ENCODE results near the gene CHGA. TPM values are rescaled to one million over a fixed set of nuclear protein-coding genes. Genes with fewer than 3 reads are reported as not detected.

CHGA gene
- total and polyA plus RNA-seq, 2 experiments from 2014 or later: 40.5 to 61.3 TPM

DNA sequence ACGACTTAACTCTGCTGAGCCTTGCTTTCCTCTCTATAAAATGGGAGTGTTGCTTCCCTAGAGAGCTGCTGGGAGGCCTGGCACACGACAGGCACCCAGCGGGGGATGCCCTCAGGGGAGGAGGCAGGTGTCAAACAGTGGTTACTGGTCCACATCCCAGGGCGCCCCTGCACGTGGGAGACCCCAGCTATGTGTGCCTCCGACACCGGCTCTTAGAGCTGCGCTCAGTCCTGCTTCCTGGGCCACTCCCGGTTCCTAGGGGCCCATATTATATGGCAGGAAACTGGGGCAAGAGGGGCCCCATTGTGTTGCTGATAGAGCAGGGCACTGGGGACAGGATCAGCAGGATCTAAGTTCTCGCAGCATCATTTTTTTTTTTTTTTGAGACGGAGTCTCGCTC is 47.3 kb downstream of the CHGA start:
- H2AFZ ChIP-seq: no peak overlapping the region
- H4K20me1 ChIP-seq (ENCODE audit: insufficient read depth, poor library complexity, severe bottlenecking): no peaks in the 10 kb centered on the region
- H3K79me2 ChIP-seq: peaks cover 31% of the 10 kb centered on the region
- no peaks in the 10 kb centered on the region for H3K27me3 ChIP-seq
- no peaks in the 10 kb centered on the region for H3K9me3 ChIP-seq (ENCODE audit: low read depth)
- H3K4me1 ChIP-seq (ENCODE audit: insufficient read depth): peaks cover 7% of the 10 kb centered on the region
- DNase-seq (ENCODE audit: low spot score): no peak
- H3K9me2 ChIP-seq (replicated peaks; ENCODE audit: insufficient read depth): no peaks in the 10 kb centered on the region
- no peaks in the 10 kb centered on the region for H3K36me3 ChIP-seq (replicated peaks; ENCODE audit: insufficient read depth, low read depth)
- H3K4me3 ChIP-seq: no peak overlapping the region
- 83% methylated on average over 12 of the region's 12 CpGs for WGBS (ENCODE audit: low lambda C conversion rate, missing lambda C conversion rate)
- no peak overlapping the region for H3K27ac ChIP-seq
- H3K4me2 ChIP-seq: no peak overlapping the region
- TF ChIP-seq, protein P1, sequence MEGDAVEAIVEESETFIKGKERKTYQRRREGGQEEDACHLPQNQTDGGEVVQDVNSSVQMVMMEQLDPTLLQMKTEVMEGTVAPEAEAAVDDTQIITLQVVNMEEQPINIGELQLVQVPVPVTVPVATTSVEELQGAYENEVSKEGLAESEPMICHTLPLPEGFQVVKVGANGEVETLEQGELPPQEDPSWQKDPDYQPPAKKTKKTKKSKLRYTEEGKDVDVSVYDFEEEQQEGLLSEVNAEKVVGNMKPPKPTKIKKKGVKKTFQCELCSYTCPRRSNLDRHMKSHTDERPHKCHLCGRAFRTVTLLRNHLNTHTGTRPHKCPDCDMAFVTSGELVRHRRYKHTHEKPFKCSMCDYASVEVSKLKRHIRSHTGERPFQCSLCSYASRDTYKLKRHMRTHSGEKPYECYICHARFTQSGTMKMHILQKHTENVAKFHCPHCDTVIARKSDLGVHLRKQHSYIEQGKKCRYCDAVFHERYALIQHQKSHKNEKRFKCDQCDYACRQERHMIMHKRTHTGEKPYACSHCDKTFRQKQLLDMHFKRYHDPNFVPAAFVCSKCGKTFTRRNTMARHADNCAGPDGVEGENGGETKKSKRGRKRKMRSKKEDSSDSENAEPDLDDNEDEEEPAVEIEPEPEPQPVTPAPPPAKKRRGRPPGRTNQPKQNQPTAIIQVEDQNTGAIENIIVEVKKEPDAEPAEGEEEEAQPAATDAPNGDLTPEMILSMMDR (IDR thresholded peaks at IDR 0.05; ENCODE audit: poor library complexity): no peak
- TF ChIP-seq EZH2 (IDR thresholded peaks at IDR 0.05; ENCODE audit: borderline replicate concordance) (no peak), EZH2phosphoT487 (IDR thresholded peaks at IDR 0.05; ENCODE audit: low read depth, severe bottlenecking, unreplicated experiment) (no peak)

- Histone ChIP-seq H4K20me1 (ENCODE audit: insufficient read depth, poor library complexity, severe bottlenecking) (no peaks in the 10 kb centered on the region), H3K79me2 (peaks cover 17% of the 10 kb centered on the region), H3K4me3 (no peak overlapping the region), H3K9me2 (replicated peaks; ENCODE audit: insufficient read depth) (no peaks in the 10 kb centered on the region), H3K9me3 (ENCODE audit: low read depth) (no peaks in the 10 kb centered on the region), H3K4me2 (no peak overlapping the region), H3K4me1 (ENCODE audit: insufficient read depth) (peaks cover 7% of the 10 kb centered on the region), H3K27ac (no peak overlapping the region), H3K36me3 (replicated peaks; ENCODE audit: insufficient read depth, low read depth) (no peaks in the 10 kb centered on the region), H3K27me3 (no peaks in the 10 kb centered on the region), H2AFZ (no peak overlapping the region)
- TF ChIP-seq, protein P1 (IDR thresholded peaks at IDR 0.05; ENCODE audit: poor library complexity): no peak
- TF ChIP-seq EZH2phosphoT487 (IDR thresholded peaks at IDR 0.05; ENCODE audit: low read depth, severe bottlenecking, unreplicated experiment): no peak
- no peak for TF ChIP-seq EZH2 (IDR thresholded peaks at IDR 0.05; ENCODE audit: borderline replicate concordance)
- WGBS (ENCODE audit: low lambda C conversion rate, missing lambda C conversion rate): 94% methylated on average over 16 of the region's 16 CpGs
- DNase-seq (ENCODE audit: low spot score): no peak
Measured at GRCh38 chr14:92971601-92972180, 48.7 kb downstream of the CHGA start.

DNA sequence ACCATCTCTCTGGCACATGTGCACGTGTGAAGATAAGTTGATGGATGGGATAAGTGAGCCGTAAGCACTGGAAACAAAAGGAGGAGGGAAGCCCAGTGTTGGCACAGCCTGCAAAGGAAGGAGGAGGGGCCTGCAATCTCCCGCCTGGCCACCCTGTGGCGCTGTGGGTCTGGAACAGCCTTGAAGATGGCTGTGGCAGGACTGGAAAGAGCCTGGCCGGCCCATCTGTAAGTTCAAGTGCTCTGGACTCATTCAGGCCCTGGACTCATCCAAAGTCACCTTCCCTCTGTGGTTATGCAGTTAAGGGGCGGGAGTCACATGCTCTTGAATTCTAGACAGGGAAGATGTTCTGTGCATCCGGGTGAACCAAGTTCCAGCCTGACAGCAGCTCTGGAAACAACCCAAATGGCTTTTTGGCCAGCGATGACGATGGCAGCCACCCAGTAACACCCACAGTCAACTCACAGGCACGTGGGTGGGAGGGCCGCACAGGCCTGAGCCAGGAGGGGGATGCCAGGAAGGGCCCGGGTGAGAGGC is 50.4 kb downstream of the CHGA start:
- Histone ChIP-seq H3K4me2 (no peak overlapping the region), H3K36me3 (replicated peaks; ENCODE audit: insufficient read depth, low read depth) (no peaks in the 10 kb centered on the region), H3K27me3 (no peaks in the 10 kb centered on the region), H3K4me1 (ENCODE audit: insufficient read depth) (peaks cover 7% of the 10 kb centered on the region), H3K9me2 (replicated peaks; ENCODE audit: insufficient read depth) (no peaks in the 10 kb centered on the region), H3K9me3 (ENCODE audit: low read depth) (no peaks in the 10 kb centered on the region), H3K4me3 (no peak overlapping the region), H2AFZ (no peak overlapping the region), H3K27ac (peak overlapping the region; percentile 66), H4K20me1 (ENCODE audit: insufficient read depth, poor library complexity, severe bottlenecking) (no peaks in the 10 kb centered on the region), H3K79me2 (peaks cover 6% of the 10 kb centered on the region)
- no peak for TF ChIP-seq EZH2 (IDR thresholded peaks at IDR 0.05; ENCODE audit: borderline replicate concordance)
- TF ChIP-seq, protein P1 (IDR thresholded peaks at IDR 0.05; ENCODE audit: poor library complexity): peak; percentile 66
- no peak for TF ChIP-seq EZH2phosphoT487 (IDR thresholded peaks at IDR 0.05; ENCODE audit: low read depth, severe bottlenecking, unreplicated experiment)
- 69% methylated on average over 12 of the region's 12 CpGs for WGBS (ENCODE audit: low lambda C conversion rate, missing lambda C conversion rate)
- DNase-seq (ENCODE audit: low spot score): peak; percentile 78

All from hepatocyte (in vitro differentiated cells).